D721Med (cell line): ENCODE data around the gene INSC.

Experiments used
- DNase-seq: peaks from one replicate; pipeline ENCODE4 v3.0.0; 2011; ENCODE audit warnings: low spot score; ENCODE audit not compliant: insufficient read length
- FAIRE-seq: peaks from 2 replicates; lab custom pipeline; 2011; peaks lifted over from hg19 to GRCh38; lab: Jason Lieb, UNC
- TF ChIP-seq, protein P1 (sequence below): IDR thresholded peaks from 2 replicates; pipeline ENCODE4 v1.5.1; 2012; ENCODE audit warnings: mild to moderate bottlenecking, control low read depth; ENCODE audit not compliant: insufficient read depth; ENCODE audit errors: missing control alignments

The INSC gene

DNA sequence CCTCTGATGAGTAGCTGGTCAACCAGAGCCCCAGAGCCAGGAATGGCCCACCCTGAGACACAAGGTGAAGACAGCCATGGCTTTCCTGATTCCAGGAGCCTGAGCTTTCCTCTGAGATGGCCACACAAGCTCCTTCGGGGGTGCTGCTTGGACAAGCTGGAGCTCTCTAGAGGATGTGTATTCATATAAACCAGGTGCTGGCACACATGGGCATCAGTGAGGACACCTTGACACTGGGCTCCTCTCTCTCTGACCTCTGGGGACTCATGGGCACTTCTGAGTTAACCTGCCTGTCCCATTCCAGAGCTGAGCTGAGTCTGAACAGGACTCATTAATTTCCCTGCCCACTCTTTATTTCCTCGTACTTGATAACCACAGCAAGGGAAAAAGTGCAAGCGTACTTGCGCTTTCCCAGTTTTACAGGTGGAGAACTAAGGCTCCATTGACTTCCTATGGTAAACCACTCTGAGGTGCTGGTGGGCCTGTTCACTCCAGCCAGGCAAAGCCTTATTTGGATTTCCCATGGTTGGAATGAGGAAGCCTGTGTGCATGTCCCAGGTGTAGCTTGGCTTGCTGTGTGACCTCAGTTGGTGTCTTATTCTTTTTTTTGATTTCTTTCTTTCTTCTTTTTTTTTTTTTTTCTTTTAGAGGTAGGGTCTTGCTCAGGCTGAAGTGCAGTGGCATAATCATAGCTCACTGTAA, 25.4 kb downstream of the INSC start:
- FAIRE-seq (no peak), DNase-seq (no peak)
- TF ChIP-seq, protein P1, sequence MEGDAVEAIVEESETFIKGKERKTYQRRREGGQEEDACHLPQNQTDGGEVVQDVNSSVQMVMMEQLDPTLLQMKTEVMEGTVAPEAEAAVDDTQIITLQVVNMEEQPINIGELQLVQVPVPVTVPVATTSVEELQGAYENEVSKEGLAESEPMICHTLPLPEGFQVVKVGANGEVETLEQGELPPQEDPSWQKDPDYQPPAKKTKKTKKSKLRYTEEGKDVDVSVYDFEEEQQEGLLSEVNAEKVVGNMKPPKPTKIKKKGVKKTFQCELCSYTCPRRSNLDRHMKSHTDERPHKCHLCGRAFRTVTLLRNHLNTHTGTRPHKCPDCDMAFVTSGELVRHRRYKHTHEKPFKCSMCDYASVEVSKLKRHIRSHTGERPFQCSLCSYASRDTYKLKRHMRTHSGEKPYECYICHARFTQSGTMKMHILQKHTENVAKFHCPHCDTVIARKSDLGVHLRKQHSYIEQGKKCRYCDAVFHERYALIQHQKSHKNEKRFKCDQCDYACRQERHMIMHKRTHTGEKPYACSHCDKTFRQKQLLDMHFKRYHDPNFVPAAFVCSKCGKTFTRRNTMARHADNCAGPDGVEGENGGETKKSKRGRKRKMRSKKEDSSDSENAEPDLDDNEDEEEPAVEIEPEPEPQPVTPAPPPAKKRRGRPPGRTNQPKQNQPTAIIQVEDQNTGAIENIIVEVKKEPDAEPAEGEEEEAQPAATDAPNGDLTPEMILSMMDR: no peak

DNA sequence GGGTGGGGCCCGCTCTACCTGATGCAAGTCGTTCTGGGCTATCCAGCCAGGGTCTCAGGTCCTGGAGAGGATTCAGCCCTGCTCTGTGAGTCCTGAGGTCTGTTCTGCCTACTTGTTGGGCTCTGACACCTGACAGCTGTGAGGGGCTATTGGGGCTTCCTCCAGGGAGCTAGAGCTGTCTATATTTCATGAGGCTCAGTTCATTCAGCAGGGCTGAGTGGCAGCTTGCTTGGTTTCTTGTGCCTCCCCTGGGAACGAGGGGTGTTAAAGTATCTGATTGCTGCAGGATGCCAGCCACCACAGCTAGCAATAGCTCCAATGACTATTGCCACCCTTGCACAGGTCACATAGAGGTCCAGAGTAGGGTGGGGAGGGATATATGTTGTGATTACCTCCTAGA, 26.7 kb downstream of the INSC start:
- DNase-seq: no peak
- FAIRE-seq: no peak
- TF ChIP-seq, protein P1: no peak

DNA sequence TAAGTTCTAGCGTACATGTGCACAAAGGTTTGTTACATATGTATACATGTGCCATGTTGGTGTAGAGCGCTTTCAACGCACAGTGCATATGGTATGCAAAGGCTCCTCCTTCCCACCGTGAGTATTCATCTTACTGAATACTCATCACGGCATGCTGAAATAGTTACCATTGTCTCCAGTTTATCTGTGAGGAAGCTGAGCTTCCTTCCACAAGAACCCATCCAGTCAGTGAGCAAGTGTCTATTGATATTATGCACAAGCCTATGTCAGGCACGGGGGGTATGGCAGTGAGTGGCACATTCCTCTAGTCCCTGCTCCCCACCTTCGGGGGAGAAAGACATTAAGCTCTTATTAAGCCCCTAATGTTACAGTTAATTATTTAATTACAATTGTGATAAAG, 28.1 kb downstream of the INSC start:
- FAIRE-seq (no peak), DNase-seq (no peak)
- TF ChIP-seq, protein P1: no peak

- no peak for DNase-seq
- no peak for FAIRE-seq
- TF ChIP-seq, protein P1: no peak
Observed at GRCh38 chr11:15143855-15144254, 29.1 kb downstream of the INSC start.

DNA sequence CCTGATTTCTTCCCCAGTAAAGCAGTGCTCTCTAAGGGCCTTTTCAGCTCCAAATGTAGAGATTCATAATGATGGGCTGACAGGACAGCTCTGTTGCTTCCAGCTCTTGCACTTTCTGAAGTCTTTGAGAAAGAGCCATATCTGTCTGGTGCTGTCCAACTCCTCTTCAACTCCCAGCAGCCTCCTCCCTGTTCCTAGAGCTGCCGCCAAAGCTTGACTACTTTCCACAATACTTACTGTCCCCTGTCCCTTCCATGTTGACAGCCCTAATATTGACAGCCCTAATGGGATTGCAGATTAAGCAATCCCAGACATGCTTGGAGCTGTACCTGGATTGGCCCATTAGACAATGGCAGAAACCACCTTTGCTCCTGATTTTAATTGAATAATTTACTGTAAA, 29.6 kb downstream of the INSC start:
- DNase-seq: no peak
- FAIRE-seq: no peak
- TF ChIP-seq, protein P1: no peak

DNA sequence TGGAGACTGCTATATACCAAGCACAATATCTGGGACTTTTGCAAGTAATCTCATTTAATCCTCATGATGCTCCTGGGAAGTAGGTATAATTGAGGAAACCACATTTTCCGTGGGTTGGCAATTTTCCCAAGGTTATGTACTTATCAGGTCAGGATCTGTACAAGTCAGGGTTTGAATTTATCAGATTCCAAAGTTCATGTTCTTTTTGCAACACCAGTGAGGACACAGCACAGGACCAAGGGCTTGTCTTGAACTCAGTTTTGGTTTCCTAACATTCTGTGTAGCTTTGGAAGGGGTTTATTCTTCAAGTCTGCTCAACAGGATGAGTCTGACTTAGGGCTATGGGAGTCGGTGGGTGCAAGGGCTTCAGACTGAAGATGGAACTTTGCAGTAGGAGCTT, 30.4 kb downstream of the INSC start:
- TF ChIP-seq, protein P1: no peak
- DNase-seq (no peak), FAIRE-seq (no peak)

DNA sequence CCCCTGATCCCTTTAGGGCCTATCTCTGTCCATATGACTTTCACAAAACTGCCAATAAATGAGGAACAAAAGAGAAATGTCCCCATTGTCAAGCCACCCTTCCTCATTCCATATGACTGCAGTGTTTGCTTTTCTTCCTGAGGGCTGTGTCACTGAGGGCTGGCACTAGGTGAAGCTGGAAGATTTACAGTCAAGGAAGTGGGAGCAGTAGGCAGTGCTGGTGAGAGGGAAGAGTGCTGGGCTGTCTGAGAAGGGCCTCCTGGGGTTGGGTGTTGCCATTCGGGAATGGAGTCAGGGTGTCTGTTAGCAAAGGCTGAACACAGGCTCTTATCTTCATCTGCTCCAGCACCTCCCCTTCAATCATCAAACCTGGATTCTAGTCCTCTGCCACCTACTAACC, 30.9 kb downstream of the INSC start:
- DNase-seq (no peak), FAIRE-seq (no peak)
- TF ChIP-seq, protein P1: no peak
